HG03060 (cell line): ENCODE data around the gene ATP2A3.

ENCODE experiments used
- ATAC-seq: cut with Tn5 transposase; IDR thresholded peaks from one replicate; pipeline ENCODE4 v1.9.1; 2021; ENCODE audit warnings: low read depth, moderate number of reproducible peaks; ENCODE audit not compliant: unreplicated experiment

The ATP2A3 gene

GRCh38 chr17:3895354-3895753 is 68.9 kb downstream of the ATP2A3 start:
- no peak for ATAC-seq

GRCh38 chr17:3894911-3895343 is 69.3 kb downstream of the ATP2A3 start:
- ATAC-seq, result no peak

- ATAC-seq, result no peak
These were observed 70.0 kb downstream of the ATP2A3 start for GRCh38 chr17:3894188-3894587.

- ATAC-seq, result no peak
These were observed 70.5 kb downstream of the ATP2A3 start for GRCh38 chr17:3893720-3894116.

- no peak for ATAC-seq
These were observed 71.1 kb downstream of the ATP2A3 start, which contains the start of gene CAMKK1 for GRCh38 chr17:3893003-3893719. Gene CAMKK1 (minus strand): TSS chr17:3893053. CDS start chr17:3885687, 7,366 bp downstream.

- no peak for ATAC-seq
These were observed 71.9 kb downstream of the ATP2A3 start for GRCh38 chr17:3892095-3892998.

GRCh38 chr17:3891626-3892094 is 72.6 kb downstream of the ATP2A3 start:
- no peak for ATAC-seq

- ATAC-seq, result no peak
These were observed 73.4 kb downstream of the ATP2A3 start for GRCh38 chr17:3890878-3891219.

- no peak for ATAC-seq
These were observed 74.0 kb downstream of the ATP2A3 start for GRCh38 chr17:3890082-3890877.

- ATAC-seq, result no peak
These were observed 74.8 kb downstream of the ATP2A3 start for GRCh38 chr17:3889325-3890012.

- no peak for ATAC-seq
These were observed 75.7 kb downstream of the ATP2A3 start for GRCh38 chr17:3888343-3889171.

GRCh38 chr17:3887804-3888203 is 76.4 kb downstream of the ATP2A3 start:
- no peak for ATAC-seq

- ATAC-seq, result no peak
These were observed 76.8 kb downstream of the ATP2A3 start for GRCh38 chr17:3887394-3887793.

- ATAC-seq, result no peak
These were observed 77.5 kb downstream of the ATP2A3 start for GRCh38 chr17:3886776-3887175.

GRCh38 chr17:3885970-3886369 is 78.3 kb downstream of the ATP2A3 start:
- ATAC-seq, result no peak

GRCh38 chr17:3885271-3885670 is 79.0 kb downstream of the ATP2A3 start:
- ATAC-seq, result no peak

- no peak for ATAC-seq
These were observed 80.0 kb downstream of the ATP2A3 start for GRCh38 chr17:3884188-3884587.

GRCh38 chr17:3882276-3882675 is 82.0 kb downstream of the ATP2A3 start:
- ATAC-seq, result no peak

- ATAC-seq, result no peak
These were observed 83.3 kb downstream of the ATP2A3 start for GRCh38 chr17:3880983-3881382.
